HG03575 (cell line): Measurements from ENCODE around the gene IGSF23.
"Not testable (repeated sequence)": the region's sequence is repeated elsewhere in the genome, so short reads cannot be mapped to it uniquely, and the experiment has no call there.

Experiments
- ATAC-seq: cut with Tn5 transposase; IDR thresholded peaks from one replicate; pipeline ENCODE4 v1.9.1; 2021; ENCODE audit not compliant: unreplicated experiment, insufficient number of reproducible peaks, low FRiP score; ENCODE audit errors: extremely low read depth

The IGSF23 gene

DNA sequence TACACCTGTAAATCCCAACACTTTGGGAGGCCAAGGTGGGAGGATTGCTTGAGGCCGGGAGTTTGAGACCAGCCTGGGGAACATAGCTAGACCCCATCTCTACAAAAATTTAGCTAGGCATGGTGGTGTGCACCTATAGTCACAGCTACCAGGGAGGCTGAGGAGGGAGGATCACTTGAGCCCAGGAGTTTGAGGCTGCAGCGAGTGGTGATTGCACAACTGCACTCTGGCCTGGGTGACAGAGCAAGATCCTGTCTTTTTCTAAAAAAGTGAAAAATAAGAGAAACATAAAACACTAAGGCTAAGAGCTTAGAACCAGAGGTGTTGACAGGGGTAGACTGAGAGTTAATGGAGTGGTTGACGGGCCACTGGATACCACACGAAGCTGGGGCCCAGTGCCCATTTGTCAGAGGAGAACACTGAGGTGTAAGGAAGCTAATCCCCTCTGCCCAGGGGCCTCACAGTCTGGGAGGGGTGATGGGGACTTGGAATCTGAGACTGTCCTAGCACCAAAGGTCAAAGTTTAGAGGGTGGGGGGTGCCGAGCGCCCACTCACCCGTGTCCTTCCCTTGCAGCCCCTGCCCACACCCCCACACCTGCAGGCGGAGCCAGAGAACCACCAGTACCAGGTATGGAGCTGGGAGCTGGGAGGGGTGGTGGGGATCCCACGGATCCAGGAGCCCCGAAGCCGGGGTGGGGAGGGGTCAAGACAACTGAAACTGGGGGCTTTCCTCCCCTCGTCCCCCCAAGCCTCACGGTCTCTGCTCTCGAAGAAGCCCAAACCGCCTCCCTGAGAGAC is 68.8 kb downstream of the IGSF23 start:
- no peak for ATAC-seq

- ATAC-seq = no peak
Measured at GRCh38 chr19:44682807-44683206, 69.4 kb downstream of the IGSF23 start.

DNA sequence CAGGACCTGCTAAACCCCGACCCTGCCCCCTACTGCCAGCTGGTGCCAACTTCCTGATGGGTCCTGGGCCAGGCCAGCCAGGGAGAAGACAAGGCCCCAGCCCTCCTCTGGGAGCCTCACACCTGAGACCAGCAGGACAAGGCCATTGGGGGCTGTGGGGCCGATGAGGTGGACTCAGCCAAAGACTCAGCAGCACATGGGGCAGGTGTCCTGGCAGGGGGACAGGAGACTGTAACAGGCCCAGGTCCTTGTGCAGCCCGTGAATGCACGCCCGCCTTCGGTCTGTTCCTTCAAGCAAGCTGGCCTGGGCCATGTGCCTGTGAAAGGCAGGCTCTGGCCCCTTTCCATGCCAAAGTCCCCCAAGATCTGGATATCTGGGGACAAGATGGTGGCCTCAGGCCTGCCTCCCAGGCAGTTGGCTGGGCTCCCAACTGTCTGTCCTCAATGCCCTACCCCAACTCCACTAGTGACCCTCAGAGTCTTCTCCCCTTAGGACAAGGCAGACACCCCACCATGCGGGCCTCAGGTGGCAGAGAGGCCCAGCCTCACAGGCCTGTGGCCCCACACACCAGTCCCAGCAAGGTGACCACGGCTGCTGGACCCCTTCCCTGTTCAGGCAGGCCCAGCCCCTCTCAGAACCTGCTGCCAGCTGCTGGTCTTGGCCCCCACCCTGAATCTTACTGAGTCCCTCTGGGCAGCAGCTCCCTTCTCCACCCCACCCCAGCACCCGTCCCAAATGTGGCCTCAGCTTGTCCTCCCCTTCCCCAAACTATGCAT is 70.3 kb downstream of the IGSF23 start:
- ATAC-seq = no peak

- not testable (repeated sequence) for ATAC-seq
Measured at GRCh38 chr19:44684396-44684795, 71.0 kb downstream of the IGSF23 start.

DNA sequence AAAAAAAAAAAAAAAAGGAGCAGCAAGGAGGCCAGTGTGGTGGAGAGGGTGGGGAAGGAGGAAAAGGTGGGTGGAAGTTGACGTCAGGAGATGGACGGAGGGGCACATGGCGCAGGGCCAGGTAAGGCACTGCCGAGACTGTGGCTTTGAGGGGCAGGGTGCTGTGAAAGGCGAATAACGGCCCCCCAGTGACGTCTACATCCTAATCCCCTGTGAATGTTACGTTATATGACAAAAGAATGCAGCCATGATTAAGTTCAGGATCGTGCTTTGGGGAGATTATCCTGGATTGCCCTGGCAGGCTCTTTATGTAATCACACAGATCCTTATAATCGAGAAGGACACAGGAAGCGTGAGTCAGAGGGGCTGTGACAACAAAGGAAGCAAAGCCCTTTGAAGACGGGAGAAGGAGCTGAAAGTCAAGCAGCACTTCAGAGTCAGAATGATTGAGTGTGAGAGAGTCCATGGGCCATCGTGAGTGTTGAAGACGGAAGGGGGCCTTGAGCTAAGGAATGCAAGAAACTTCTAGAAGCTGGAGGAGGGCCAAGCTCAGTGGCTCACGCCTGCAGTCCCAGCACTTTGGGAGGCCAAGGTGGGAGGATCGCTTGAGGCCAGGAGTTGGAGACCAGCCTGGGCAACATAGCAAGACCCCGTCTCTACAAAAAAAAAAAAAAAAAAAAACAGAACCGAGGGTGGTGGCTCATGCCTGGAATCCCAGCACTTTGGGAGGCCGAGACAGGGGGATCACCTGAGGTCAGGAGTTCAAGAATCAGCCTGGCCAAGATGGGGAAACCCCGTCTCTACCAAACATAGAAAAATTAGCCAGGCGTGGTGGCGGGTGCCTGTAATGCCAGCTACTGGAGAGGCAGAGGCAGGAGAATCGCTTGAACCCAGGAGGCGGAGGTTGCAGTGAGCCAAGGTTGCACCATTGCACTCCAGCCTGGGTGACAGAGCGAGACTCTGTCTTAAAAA is 71.8 kb downstream of the IGSF23 start:
- ATAC-seq = no peak

GRCh38 chr19:44685877-44686276 is 72.5 kb downstream of the IGSF23 start:
- no peak for ATAC-seq
